DND-41 (cell line): Measurements from ENCODE around the gene NRSN2.
A peak's percentile ranks its signal among the peaks of the same experiment; 100 is the strongest.

ENCODE experiments used
- ATAC-seq: fragments of 200-7000 bp; cut with Tn5 transposase; 3 replicates; pipeline ENCODE4 v1.9.1; 2021; ENCODE audit warnings: low read depth; ENCODE audit not compliant: insufficient read depth
- DNase-seq: peaks from one replicate; pipeline ENCODE4 v3.0.0-alpha.2; 2020
- H2AFZ ChIP-seq: 2 replicates; pipeline ENCODE4 v1.6.0; 2012; ENCODE audit warnings: low read depth, low read length
- H3K27ac ChIP-seq: 2 replicates; pipeline ENCODE4 v1.5.1; 2012; ENCODE audit warnings: low read length, inconsistent platforms
- H3K27me3 ChIP-seq: fragments of 200-600 bp; sonication (generic); 2 replicates; pipeline ENCODE4 v1.6.0; 2012; ENCODE audit warnings: low read length, mild to moderate bottlenecking, inconsistent platforms; ENCODE audit not compliant: insufficient read depth, poor library complexity
- H3K36me3 ChIP-seq: 2 replicates; pipeline ENCODE4 v1.5.1; 2012; ENCODE audit warnings: low read length, inconsistent platforms; ENCODE audit not compliant: insufficient read depth
- H3K4me1 ChIP-seq: 2 replicates; pipeline ENCODE4 v1.5.1; 2012; ENCODE audit warnings: mild to moderate bottlenecking, low read length; ENCODE audit not compliant: insufficient read depth
- H3K4me2 ChIP-seq: 2 replicates; pipeline ENCODE4 v1.6.0; 2012; ENCODE audit warnings: mild to moderate bottlenecking, moderate library complexity, low read length, inconsistent platforms; ENCODE audit not compliant: insufficient read depth
- H3K4me3 ChIP-seq, 2 experiments: fragments of 200-600 bp in 1 of 2; shearing (Covaris generic) in 1 of 2; 2 replicates each; pipeline ENCODE4 v1.5.1; 2012 to 2016; ENCODE audit warnings: inconsistent platforms in 2 of 2, low read length in 2 of 2, mild to moderate bottlenecking in 2 of 2, low read depth in 1 of 2, moderate library complexity in 1 of 2
- H3K79me2 ChIP-seq: 2 replicates; pipeline ENCODE4 v1.6.0; 2012; ENCODE audit warnings: low read length, inconsistent platforms; ENCODE audit not compliant: insufficient read depth
- H3K9ac ChIP-seq: 2 replicates; pipeline ENCODE4 v1.6.0; 2012; ENCODE audit warnings: low read depth, mild to moderate bottlenecking, inconsistent platforms, low read length, moderate library complexity
- H3K9me3 ChIP-seq: 2 replicates; pipeline ENCODE4 v1.5.1; 2012; ENCODE audit warnings: low read length, moderate library complexity, mild to moderate bottlenecking, inconsistent platforms; ENCODE audit not compliant: insufficient read depth, severe bottlenecking
- H4K20me1 ChIP-seq: 2 replicates; pipeline ENCODE4 v1.6.0; 2012; ENCODE audit warnings: low read length; ENCODE audit not compliant: insufficient read depth
- EZH2 ChIP-seq: IDR thresholded peaks from 3 replicates; pipeline ENCODE4 v1.6.1; 2012; ENCODE audit warnings: borderline replicate concordance, low read depth, mild to moderate bottlenecking, moderate library complexity, low read length, inconsistent platforms; ENCODE audit not compliant: severe bottlenecking
- TF ChIP-seq, protein P1 (sequence below): IDR thresholded peaks from 2 replicates; pipeline ENCODE4 v1.5.1; 2012; ENCODE audit warnings: borderline replicate concordance, low read length, moderate library complexity, mild to moderate bottlenecking; ENCODE audit not compliant: poor library complexity, severe bottlenecking; ENCODE audit errors: extremely low read depth

NRSN2 gene

GRCh38 chr20:324177-325044 lies 22.5 kb upstream of the NRSN2 start:
- H3K79me2 ChIP-seq, result peaks cover 14% of the 10 kb centered on the region
- H3K27me3 ChIP-seq, result no peaks in the 10 kb centered on the region
- H3K4me1 ChIP-seq, result peaks cover 50% of the 10 kb centered on the region
- peak; percentile 68 for ATAC-seq
- H3K9me3 ChIP-seq, result no peaks in the 10 kb centered on the region
- H3K27ac ChIP-seq, result peak overlapping the region; percentile 65
- TF ChIP-seq, protein P1, sequence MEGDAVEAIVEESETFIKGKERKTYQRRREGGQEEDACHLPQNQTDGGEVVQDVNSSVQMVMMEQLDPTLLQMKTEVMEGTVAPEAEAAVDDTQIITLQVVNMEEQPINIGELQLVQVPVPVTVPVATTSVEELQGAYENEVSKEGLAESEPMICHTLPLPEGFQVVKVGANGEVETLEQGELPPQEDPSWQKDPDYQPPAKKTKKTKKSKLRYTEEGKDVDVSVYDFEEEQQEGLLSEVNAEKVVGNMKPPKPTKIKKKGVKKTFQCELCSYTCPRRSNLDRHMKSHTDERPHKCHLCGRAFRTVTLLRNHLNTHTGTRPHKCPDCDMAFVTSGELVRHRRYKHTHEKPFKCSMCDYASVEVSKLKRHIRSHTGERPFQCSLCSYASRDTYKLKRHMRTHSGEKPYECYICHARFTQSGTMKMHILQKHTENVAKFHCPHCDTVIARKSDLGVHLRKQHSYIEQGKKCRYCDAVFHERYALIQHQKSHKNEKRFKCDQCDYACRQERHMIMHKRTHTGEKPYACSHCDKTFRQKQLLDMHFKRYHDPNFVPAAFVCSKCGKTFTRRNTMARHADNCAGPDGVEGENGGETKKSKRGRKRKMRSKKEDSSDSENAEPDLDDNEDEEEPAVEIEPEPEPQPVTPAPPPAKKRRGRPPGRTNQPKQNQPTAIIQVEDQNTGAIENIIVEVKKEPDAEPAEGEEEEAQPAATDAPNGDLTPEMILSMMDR, result peak; percentile 41
- TF ChIP-seq EZH2, result no peak
- H3K4me2 ChIP-seq, result peak overlapping the region; percentile 93
- peaks cover 10% of the 10 kb centered on the region; the same call in 1 of the 2 replicates for H3K36me3 ChIP-seq
- H3K4me3 ChIP-seq, result peak overlapping the region; percentile 24 to 63
- H3K9ac ChIP-seq, result peak overlapping the region; percentile 64
- peak; percentile 91 for DNase-seq
- H2AFZ ChIP-seq, result peak overlapping the region; percentile 68
- peaks cover 16% of the 10 kb centered on the region for H4K20me1 ChIP-seq

DNA sequence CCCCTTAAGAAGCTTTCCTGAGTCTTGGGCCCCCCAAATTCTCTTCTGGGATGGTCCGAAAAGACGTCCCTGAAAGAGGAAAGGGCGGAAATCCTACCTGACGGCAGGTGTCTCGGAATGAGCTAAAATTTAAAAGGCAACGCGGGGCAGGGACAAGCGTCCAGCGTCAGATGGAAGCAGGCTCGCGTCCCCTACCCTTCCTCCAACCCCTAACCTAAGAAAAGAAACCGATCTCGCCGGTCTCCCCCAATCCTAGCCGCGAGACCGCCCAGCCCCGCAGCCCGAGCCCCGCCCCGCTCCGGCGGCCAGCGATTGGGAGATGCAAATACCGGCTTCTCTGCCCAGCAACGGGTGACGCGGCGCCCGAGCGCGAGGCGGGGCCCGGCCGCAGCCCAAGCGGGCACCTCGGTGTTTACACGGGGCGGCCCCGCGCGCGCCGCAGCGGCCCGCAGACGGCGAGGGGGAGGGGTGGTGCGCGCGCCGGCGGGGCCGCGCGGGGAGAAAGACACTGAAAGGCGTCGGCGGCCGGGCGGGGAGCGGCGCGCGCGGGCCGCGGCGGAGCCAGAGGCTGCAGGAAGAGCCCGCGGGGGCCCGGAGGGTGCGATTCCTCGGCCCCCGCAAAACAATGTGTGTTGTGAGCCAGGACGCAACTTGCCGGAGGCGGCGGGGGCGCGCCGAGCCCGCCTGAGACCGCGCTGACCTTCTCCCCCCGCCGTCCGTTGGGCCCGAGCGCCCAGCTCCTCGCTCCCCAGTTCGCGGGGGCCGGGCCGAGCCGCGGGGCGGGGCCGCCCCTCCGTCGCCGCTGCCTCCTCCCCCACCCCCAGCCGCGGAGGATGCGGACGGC lies 21.6 kb upstream of the NRSN2 start, which contains the start of gene SOX12:
SOX12 (plus strand) TSS at position 508 of the 844 bp plus-strand sequence. CDS start 373 bp downstream, outside the sequence.
- Histone ChIP-seq H2AFZ (peak within 1 kb of the TSS; percentile 85), H3K36me3 (peaks cover 14% of the 10 kb centered on the region; the same call in 1 of the 2 replicates), H3K4me1 (peaks cover 58% of the 10 kb centered on the region), H3K9me3 (no peaks in the 10 kb centered on the region), H3K27ac (peak within 1 kb of the TSS; percentile 71), H4K20me1 (peaks cover 25% of the 10 kb centered on the region), H3K79me2 (peaks cover 14% of the 10 kb centered on the region), H3K9ac (peak within 1 kb of the TSS; percentile 64), H3K4me2 (peak within 1 kb of the TSS; percentile 93), H3K4me3 (peak within 1 kb of the TSS; percentile 29 to 63), H3K27me3 (no peaks in the 10 kb centered on the region)
- TF ChIP-seq, protein P1, result no peak
- no peak for TF ChIP-seq EZH2
- peak; percentile 71 for ATAC-seq
- peak; percentile 96 for DNase-seq

DNA sequence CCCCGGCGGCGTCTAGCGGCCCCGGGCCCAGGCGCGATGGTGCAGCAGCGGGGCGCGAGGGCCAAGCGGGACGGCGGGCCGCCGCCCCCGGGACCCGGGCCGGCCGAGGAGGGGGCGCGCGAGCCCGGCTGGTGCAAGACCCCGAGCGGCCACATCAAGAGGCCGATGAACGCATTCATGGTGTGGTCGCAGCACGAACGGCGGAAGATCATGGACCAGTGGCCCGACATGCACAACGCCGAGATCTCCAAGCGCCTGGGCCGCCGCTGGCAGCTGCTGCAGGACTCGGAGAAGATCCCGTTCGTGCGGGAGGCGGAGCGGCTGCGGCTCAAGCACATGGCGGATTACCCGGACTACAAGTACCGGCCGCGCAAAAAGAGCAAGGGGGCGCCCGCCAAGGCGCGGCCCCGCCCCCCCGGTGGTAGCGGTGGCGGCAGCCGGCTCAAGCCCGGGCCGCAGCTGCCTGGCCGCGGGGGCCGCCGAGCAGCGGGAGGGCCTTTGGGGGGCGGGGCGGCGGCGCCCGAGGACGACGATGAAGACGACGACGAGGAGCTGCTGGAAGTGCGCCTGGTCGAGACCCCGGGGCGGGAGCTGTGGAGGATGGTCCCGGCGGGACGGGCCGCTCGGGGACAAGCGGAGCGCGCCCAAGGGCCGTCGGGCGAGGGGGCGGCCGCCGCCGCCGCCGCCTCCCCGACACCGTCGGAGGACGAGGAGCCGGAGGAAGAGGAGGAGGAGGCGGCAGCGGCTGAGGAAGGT lies 20.8 kb upstream of the NRSN2 start:
- Histone ChIP-seq H3K4me2 (peak overlapping the region; percentile 93), H3K27ac (peak overlapping the region; percentile 71), H4K20me1 (peaks cover 29% of the 10 kb centered on the region), H3K4me1 (peaks cover 60% of the 10 kb centered on the region), H3K9me3 (no peaks in the 10 kb centered on the region), H3K27me3 (no peaks in the 10 kb centered on the region), H3K36me3 (peaks cover 14% of the 10 kb centered on the region; the same call in 1 of the 2 replicates), H3K4me3 (peak overlapping the region; percentile 29 to 63; a peak in 3 of 4 replicates), H2AFZ (peak overlapping the region; percentile 85), H3K9ac (peak overlapping the region; percentile 64), H3K79me2 (peaks cover 14% of the 10 kb centered on the region)
- DNase-seq, result peak; percentile 66
- TF ChIP-seq EZH2, result peak; percentile 64
- TF ChIP-seq, protein P1, result peak; percentile 16
- ATAC-seq, result no peak
